SU-DHL-6 (cell line): ENCODE measurements around the gene SMIM21.

ENCODE experiments used
- H2AFZ ChIP-seq: fragments of 200-600 bp; sonication (generic); 2 replicates; pipeline ENCODE4 v1.6.1; 2014; ENCODE audit warnings: low read depth, mild to moderate bottlenecking, moderate library complexity, mixed read lengths, antibody characterized with exemption, low read length; ENCODE audit not compliant: severe bottlenecking
- H3F3A ChIP-seq: fragments of 200-600 bp; shearing (Covaris generic); 2 replicates; pipeline ENCODE4 v1.6.0; 2016; ENCODE audit warnings: antibody characterized with exemption, mild to moderate bottlenecking; ENCODE audit not compliant: insufficient read depth
- H3K27ac ChIP-seq: fragments of 200-600 bp; sonication (generic); 2 replicates; pipeline ENCODE4 v1.5.1; 2016; ENCODE audit warnings: low read depth, mild to moderate bottlenecking, low read length, moderate library complexity, mixed read lengths
- H3K27me3 ChIP-seq: fragments of 200-600 bp; sonication (generic), shearing (Covaris generic); 2 replicates; pipeline ENCODE4 v1.6.0; 2014; ENCODE audit warnings: mild to moderate bottlenecking, low read length
- H3K36me3 ChIP-seq: fragments of 200-600 bp; sonication (generic); 2 replicates; pipeline ENCODE4 v1.6.1; 2014; ENCODE audit warnings: mild to moderate bottlenecking, low read length, mixed read lengths
- H3K4me2 ChIP-seq: fragments of 300-600, 200-600 bp; shearing (Covaris generic), sonication (generic); 2 replicates; pipeline ENCODE4 v1.6.0; 2014; ENCODE audit warnings: low read length, low read depth, mild to moderate bottlenecking; ENCODE audit not compliant: poor library complexity, severe bottlenecking
- H3K4me3 ChIP-seq: fragments of 200-600 bp; sonication (generic); 2 replicates; pipeline ENCODE4 v1.5.1; 2014; ENCODE audit warnings: antibody characterized with exemption, low read length, mild to moderate bottlenecking, mixed read lengths; ENCODE audit not compliant: insufficient read depth, poor library complexity, severe bottlenecking
- H3K79me2 ChIP-seq: fragments of 200-600 bp; sonication (generic); 2 replicates; pipeline ENCODE4 v1.6.1; 2014; ENCODE audit warnings: mild to moderate bottlenecking, low read length, moderate library complexity; ENCODE audit not compliant: insufficient read depth
- H3K9ac ChIP-seq: fragments of 200-600 bp; sonication (generic); 2 replicates; pipeline ENCODE4 v1.7.0; 2014; ENCODE audit warnings: mild to moderate bottlenecking, low read length
- H3K9me2 ChIP-seq: fragments of 200-600 bp; sonication (generic); replicated peaks from 2 replicates; pipeline ENCODE4 v1.6.1; 2014; ENCODE audit warnings: low read length; ENCODE audit not compliant: insufficient read depth
- H3K9me3 ChIP-seq: fragments of 200-600 bp; sonication (generic); 2 replicates; pipeline ENCODE4 v1.6.1; 2014; ENCODE audit warnings: low read length, mixed read lengths; ENCODE audit not compliant: insufficient read depth
- H4K20me1 ChIP-seq: fragments of 200-600 bp; sonication (generic); 2 replicates; pipeline ENCODE4 v1.6.1; 2014; ENCODE audit warnings: low read depth, mild to moderate bottlenecking, antibody characterized with exemption, low read length, moderate library complexity, mixed read lengths
- CTCF ChIP-seq: fragments of 200-600 bp; sonication (generic); IDR thresholded peaks from one replicate; pipeline ENCODE4 v1.5.1; 2017; ENCODE audit warnings: antibody characterized with exemption, mild to moderate bottlenecking, low read length, moderate library complexity; ENCODE audit not compliant: insufficient read depth, poor library complexity, severe bottlenecking
- EZH2phosphoT487 ChIP-seq: fragments of 200-600 bp; sonication (generic), shearing (Covaris generic); conservative IDR thresholded peaks from 2 replicates; pipeline ENCODE4 v1.6.1; 2018; ENCODE audit warnings: mild to moderate bottlenecking, antibody characterized with exemption, low read length, moderate library complexity, mixed read lengths

Gene SMIM21

GRCh38 chr18:75408554-75409506 is 18.7 kb downstream of the SMIM21 start:
- Histone ChIP-seq H3K9me2 (no peaks in the 10 kb centered on the region), H3F3A (no peaks in the 10 kb centered on the region), H3K9ac (no peak overlapping the region), H3K4me2 (no peak overlapping the region), H4K20me1 (no peaks in the 10 kb centered on the region), H3K36me3 (no peaks in the 10 kb centered on the region), H3K4me3 (no peak overlapping the region), H3K9me3 (no peaks in the 10 kb centered on the region), H3K79me2 (no peaks in the 10 kb centered on the region), H3K27me3 (0 out of 2 replicates have a peak, but pooled peaks cover 2% of the 10 kb centered on the region), H3K27ac (no peak overlapping the region), H2AFZ (no peak overlapping the region)
- TF ChIP-seq CTCF (no peak), EZH2phosphoT487 (no peak)

DNA sequence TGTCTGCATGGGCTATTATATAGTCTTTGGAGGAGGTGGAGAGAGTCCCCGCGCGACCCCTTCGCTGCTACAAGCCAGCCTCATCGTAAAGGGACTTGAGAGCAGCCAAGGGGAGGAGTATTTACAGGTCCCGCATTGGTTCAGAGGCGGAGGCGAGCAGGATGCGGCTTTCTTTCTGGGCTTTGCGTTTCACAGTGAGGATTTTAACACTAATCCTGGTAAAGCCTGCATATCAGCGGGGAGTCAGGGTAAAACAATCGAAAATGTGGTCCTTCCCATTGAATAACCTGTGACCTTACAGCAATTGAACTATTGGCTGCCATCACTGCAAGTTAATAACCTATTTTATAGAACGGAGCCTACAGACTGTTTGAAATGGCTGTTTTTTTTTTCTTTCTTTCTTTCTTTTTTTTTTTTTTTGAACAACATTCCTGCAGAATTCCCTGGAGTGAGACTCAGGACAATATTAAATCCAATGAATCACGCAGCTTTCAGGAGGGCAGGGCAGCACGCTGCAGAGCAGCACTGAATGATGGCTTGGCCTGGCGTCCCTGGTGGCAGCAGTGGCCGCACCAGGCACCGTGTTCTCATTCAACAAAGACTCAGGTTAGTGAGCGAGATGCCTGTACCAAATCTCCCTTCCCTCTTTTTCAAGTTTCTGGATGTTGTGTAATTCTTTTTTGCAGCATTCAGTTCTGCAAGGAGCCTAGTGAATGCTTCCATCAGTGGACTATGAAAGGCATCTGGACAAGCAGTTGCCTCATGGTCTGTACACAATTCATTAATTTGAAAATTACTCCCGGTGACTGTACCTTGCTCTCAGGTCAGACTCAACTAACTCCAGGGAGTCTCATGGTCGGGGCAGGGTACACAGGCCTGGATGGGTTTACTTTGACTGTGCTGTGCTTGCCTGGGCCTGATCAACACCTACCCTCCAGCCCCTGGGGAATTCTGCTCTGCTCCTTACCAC is 19.8 kb downstream of the SMIM21 start:
- Histone ChIP-seq H3K9ac (no peak overlapping the region), H3K4me2 (no peak overlapping the region), H3K27ac (no peak overlapping the region), H3K27me3 (0 out of 2 replicates have a peak, but pooled peaks cover 2% of the 10 kb centered on the region), H3F3A (no peaks in the 10 kb centered on the region), H3K36me3 (no peaks in the 10 kb centered on the region), H2AFZ (no peak overlapping the region), H4K20me1 (no peaks in the 10 kb centered on the region), H3K4me3 (no peak overlapping the region), H3K79me2 (no peaks in the 10 kb centered on the region), H3K9me3 (no peaks in the 10 kb centered on the region), H3K9me2 (no peaks in the 10 kb centered on the region)
- TF ChIP-seq CTCF (no peak), EZH2phosphoT487 (no peak)

- Histone ChIP-seq H4K20me1 (no peaks in the 10 kb centered on the region), H3K4me3 (no peak overlapping the region), H3F3A (no peaks in the 10 kb centered on the region), H3K79me2 (no peaks in the 10 kb centered on the region), H3K9me2 (no peaks in the 10 kb centered on the region), H2AFZ (no peak overlapping the region), H3K36me3 (no peaks in the 10 kb centered on the region), H3K27me3 (0 out of 2 replicates have a peak, but pooled peaks cover 2% of the 10 kb centered on the region), H3K27ac (no peak overlapping the region), H3K4me2 (no peak overlapping the region), H3K9me3 (no peaks in the 10 kb centered on the region), H3K9ac (no peak overlapping the region)
- TF ChIP-seq EZH2phosphoT487 (no peak), CTCF (no peak)
Observed at GRCh38 chr18:75406491-75407445, 20.7 kb downstream of the SMIM21 start.
